ENCODE measurements around the gene CHFR.
A peak's percentile ranks its signal among the peaks of the same experiment; 100 is the strongest.

CHFR gene

DNA sequence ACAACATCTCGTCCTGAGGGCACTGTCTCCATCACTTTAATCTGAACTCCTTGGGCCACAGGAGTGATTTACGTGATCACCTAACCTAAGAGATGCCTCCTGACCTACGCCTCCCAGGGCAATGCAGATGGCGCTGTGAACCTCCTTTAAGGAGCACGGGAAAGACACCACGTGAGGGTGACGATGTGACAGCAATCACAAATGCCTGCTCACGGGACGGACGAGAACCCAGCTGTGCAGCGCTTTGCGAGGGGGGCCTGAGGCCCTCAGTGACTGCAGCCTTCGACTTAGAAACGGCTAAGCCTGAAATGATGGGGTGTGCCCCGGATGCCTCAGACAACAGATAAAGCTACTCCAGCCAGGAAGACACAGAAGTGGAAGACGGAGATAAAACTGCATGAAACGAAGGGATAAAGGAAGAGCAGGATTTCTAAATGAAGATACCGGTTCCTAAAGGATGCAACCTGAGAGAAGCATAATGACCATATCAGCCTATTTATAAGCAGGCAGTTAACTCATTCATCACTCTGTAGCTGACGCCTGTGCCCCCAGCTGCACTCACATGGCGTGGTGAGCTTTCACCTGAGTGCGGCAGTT is 44.9 kb downstream of the CHFR start:
- intact Hi-C loops (cut with DNase I; ENCODE audit: low total_unique reads) = no loop called here

DNA sequence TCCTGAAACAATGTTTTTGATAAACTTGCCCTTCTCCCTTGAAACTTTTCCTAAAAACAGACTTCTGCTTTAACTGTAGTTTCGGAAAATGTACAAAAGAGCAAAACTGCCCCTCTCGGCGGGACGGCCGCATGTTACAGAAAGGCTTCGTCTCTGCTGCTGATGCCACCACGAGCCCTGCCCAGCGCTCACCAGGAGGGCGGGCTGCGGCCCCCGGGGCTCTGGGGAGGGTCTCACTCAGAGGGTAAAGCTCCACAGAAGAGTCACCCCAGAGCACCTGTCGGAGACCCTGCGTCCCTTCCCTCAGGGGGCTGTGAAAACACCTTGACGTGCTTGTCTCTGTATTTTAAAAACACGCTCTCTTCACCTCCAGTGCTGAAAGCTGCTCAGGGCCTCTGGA is 46.3 kb downstream of the CHFR start:
- TF ChIP-seq, protein P1, sequence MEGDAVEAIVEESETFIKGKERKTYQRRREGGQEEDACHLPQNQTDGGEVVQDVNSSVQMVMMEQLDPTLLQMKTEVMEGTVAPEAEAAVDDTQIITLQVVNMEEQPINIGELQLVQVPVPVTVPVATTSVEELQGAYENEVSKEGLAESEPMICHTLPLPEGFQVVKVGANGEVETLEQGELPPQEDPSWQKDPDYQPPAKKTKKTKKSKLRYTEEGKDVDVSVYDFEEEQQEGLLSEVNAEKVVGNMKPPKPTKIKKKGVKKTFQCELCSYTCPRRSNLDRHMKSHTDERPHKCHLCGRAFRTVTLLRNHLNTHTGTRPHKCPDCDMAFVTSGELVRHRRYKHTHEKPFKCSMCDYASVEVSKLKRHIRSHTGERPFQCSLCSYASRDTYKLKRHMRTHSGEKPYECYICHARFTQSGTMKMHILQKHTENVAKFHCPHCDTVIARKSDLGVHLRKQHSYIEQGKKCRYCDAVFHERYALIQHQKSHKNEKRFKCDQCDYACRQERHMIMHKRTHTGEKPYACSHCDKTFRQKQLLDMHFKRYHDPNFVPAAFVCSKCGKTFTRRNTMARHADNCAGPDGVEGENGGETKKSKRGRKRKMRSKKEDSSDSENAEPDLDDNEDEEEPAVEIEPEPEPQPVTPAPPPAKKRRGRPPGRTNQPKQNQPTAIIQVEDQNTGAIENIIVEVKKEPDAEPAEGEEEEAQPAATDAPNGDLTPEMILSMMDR (IDR thresholded peaks at IDR 0.05) = no peak
- Histone ChIP-seq H3K27ac (no peak overlapping the region), H3K9me3 (no peaks in the 10 kb centered on the region), H3K4me1 (peaks cover 0 to 3% (median 1%) of the 10 kb centered on the region in 4 donors), H3K36me3 (peaks cover 49 to 75% (median 63%) of the 10 kb centered on the region in 3 donors), H3K4me3 (no peak overlapping the region), H3K27me3 (no peaks in the 10 kb centered on the region)
- no peak for DNase-seq
- intact Hi-C loops (cut with DNase I; ENCODE audit: low total_unique reads) = no loop called here

More for the DNA sequence above, 44.9 kb downstream of the CHFR start:
- Histone ChIP-seq H3K27ac (no peak overlapping the region), H3K4me3 (no peak overlapping the region), H3K9me3 (no peaks in the 10 kb centered on the region), H3K27me3 (no peaks in the 10 kb centered on the region), H3K4me1 (peaks cover 0 to 3% (median 1%) of the 10 kb centered on the region in 4 donors), H3K36me3 (peaks cover 61 to 89% (median 75%) of the 10 kb centered on the region in 3 donors)
- no peak for DNase-seq
- TF ChIP-seq, protein P1 (IDR thresholded peaks at IDR 0.05) = no peak

DNA sequence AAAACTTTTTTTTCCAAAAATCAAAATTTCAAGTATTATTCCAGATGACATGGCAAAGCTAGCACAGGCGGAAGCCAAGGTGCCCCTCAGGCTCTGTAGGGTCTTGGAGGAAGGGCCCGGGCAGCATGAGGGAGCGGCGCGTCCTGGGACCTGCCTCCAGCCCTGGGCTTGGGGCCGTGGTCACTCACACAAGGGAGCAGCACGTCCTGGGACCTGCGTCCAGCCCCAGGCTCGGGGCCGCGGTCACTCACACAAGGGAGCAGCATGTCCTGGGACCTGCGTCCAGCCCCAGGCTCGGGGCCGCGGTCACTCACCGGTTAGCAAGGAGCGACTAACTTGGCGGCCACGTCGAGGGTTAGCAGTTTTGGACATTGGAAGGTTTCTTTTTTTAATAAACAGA is 46.9 kb downstream of the CHFR start:
- no peak for DNase-seq
- H3K27ac ChIP-seq = no peak overlapping the region
- intact Hi-C loops (cut with DNase I; ENCODE audit: low total_unique reads) = no loop called here
- H3K36me3 ChIP-seq = peaks cover 44 to 69% (median 56%) of the 10 kb centered on the region in 3 donors
- TF ChIP-seq, protein P1 (IDR thresholded peaks at IDR 0.05) = no peak
- no peaks in the 10 kb centered on the region for H3K27me3 ChIP-seq
- no peak overlapping the region for H3K4me3 ChIP-seq
- no peaks in the 10 kb centered on the region for H3K9me3 ChIP-seq
- H3K4me1 ChIP-seq = peaks cover 0 to 3% (median 1%) of the 10 kb centered on the region in 4 donors

DNA sequence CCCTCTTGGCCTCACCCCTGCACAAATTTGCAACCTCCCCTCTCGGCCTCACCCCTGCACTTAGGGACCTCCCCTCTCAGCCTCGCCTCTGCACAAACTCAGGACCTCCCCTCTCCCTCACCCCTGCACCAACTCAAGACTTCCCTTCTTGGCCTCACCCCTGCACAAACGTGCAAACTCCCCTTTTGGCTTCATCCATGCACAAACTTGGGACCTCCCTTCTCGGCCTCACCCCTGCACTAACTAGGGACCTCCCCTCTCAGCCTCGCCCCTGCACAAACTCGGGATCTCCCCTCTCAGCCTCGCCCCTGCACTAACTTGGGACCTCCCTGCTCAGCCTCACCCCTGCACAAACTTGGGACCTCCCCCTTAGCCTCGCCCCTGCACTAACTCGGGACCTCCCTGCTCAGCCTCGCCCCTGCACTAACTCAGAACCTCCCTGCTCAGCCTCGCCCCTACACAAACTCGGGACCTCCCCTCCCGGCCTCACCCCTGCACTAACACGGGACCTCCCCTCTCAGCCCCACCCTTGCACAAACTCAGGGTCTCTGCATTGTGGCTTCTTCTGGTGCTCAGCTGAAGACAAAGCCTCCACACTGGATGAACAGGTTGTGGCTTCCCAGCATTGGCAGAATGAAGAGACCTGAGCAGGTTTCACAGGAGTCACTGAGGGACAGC is 47.7 kb downstream of the CHFR start:
- Histone ChIP-seq H3K36me3 (peaks cover 38 to 61% (median 48%) of the 10 kb centered on the region in 3 donors), H3K9me3 (no peaks in the 10 kb centered on the region), H3K27ac (no peak overlapping the region), H3K27me3 (no peaks in the 10 kb centered on the region), H3K4me3 (no peak overlapping the region), H3K4me1 (peaks cover 0 to 3% (median 1%) of the 10 kb centered on the region in 4 donors)
- intact Hi-C loops (cut with DNase I; ENCODE audit: low total_unique reads) = no loop called here
- TF ChIP-seq, protein P1 (IDR thresholded peaks at IDR 0.05) = no peak
- no peak for DNase-seq

DNA sequence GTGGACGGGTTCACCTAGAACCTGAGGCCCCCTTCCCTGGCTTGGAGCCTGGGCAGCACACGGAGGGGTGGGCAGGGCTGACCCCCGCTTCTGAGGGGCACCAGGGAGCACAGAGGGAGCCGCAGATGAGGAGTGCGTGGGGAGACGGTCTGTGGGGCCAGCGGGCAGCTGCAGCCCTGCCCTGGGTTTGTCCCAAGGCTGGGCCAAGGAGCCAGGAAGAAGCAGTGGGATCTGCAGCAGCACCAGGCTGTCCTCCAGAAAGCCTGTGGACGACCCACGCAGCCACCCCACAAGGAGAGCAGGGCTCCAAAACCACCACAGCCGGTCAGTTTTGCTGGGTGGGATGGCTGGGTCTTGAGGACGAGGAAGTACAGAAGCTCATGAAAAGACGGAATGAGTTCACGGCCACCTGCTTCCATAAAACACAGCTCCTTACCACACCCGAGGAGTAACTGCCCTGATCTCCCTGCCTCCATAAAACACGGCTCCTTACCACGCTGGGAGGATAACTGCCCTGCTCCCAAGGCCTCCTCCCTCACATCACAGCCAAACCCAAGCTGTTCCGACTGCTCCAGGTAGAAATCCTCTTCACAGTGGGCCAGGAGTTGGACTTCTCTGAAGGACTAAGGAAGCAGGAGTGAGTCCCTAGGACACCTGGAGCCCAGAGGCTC is 48.9 kb downstream of the CHFR start:
- DNase-seq = no peak
- peaks cover 0 to 3% (median 1%) of the 10 kb centered on the region in 4 donors for H3K4me1 ChIP-seq
- H3K36me3 ChIP-seq = peaks cover 30 to 58% (median 43%) of the 10 kb centered on the region in 3 donors
- TF ChIP-seq, protein P1 (IDR thresholded peaks at IDR 0.05) = no peak
- intact Hi-C loops (cut with DNase I; ENCODE audit: low total_unique reads) = no loop called here
- H3K27ac ChIP-seq = peak overlapping the region in 1 of 2 donors; percentile 11
- H3K4me3 ChIP-seq = no peak overlapping the region
- no peaks in the 10 kb centered on the region for H3K9me3 ChIP-seq
- H3K27me3 ChIP-seq = no peaks in the 10 kb centered on the region

All from tibial artery (tissue), 4 donors.